Left ventricle myocardium superior (tissue), 1 donor: ENCODE measurements around the gene SFTA2. TPM values are rescaled to one million over a fixed set of nuclear protein-coding genes. Genes with fewer than 3 reads are reported as not detected.
"Not testable (repeated sequence)": the region's sequence is repeated elsewhere in the genome, so short reads cannot be mapped to it uniquely, and the experiment has no call there.

Experiments used
- ATAC-seq: fragments of 200-7000 bp; cut with Tn5 transposase; one replicate; pipeline ENCODE4 v1.9.1; 2020; ENCODE audit warnings: mild to moderate bottlenecking, moderate library complexity
- DNase-seq: peaks from one replicate; pipeline ENCODE4 v3.0.0-alpha.2; 2020
- intact Hi-C: fragments of 100-400 bp; cut with micrococcal nuclease; formaldehyde crosslinking; loops from one replicate; pipeline ENCODE4 v1.11.0; 2022
- long read RNA-seq: library from polyadenylated mRNA; unstranded; transcript quantifications from one replicate; pipeline ENCODE4 v2.0.0, GENCODE V29; 2021
- total RNA-seq: library from RNA; stranded (reverse); fragmentation: NEBNext Ultra II Directional; extraction: Animal tissue kit (Norgen Biotek cat#: 25700); gene quantifications from one replicate; pipeline ENCODE4 v1.2.1, GENCODE V29; 2021
- donor health status: DM: no; HTN: yes; CAD: no; lungs with severe emphysema.

The SFTA2 gene
- not detected for total RNA-seq
- long read RNA-seq: 0 reads

DNA sequence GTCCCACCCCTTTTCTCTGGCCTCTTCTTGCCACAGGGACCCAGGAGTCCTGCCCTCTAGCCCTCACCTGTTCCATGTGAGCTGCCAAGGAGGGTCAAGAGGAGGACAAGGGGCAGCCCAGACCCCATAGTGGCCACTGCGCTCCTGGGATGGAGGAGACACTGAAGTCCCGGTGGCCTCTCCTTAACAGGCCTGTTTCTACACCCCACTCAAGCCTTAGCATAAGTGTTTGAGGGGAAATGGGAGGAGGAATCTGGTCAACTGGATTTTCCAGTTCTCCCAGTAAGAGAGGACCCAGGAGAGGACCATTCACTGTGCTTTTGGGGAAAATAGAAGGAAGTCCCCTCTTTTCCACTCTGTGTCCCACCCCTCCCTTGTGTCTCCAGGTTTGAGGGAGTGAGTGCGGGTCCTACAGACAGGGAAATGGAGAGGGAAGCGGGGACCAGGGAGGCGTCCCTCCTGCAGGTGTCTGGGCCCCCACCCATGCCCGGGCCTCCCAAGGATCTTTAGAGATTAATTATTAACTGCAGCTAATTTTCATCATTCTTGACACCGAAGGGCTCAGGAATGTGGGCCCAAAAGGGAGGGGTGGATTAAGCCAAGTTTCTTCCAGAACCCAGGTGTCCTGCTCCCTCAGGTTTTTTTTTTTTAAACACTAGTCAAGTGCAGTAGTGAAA is at the start of gene SFTA2:
TSS of gene SFTA2 (minus strand) at position 202 of the 677 bp plus-strand sequence. CDS start at position 128, 74 bp downstream.
- ATAC-seq (no peak), DNase-seq (no peak)
- intact Hi-C loops: no loop called here

DNA sequence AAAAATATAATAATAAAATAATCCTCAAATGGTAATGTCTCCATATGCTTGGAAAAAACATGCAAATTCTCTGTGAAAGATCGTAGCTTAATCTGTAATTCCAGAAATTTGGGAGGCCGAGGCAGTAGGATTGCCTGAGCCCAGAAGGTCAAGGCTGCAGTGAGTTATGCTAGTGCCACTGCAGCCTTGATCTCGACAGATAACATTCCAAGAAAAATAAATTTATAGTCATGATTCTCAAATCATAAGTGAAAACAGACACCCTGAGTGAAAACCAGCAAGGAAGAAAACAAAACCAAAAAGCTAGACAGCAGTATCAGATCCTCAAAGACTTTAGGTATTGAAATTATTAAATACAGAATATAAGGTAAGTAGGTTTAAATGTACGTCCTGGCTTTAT is 47.7 kb upstream of the SFTA2 start:
- DNase-seq (no peak), ATAC-seq (no peak)
- intact Hi-C loops: no loop called here

DNA sequence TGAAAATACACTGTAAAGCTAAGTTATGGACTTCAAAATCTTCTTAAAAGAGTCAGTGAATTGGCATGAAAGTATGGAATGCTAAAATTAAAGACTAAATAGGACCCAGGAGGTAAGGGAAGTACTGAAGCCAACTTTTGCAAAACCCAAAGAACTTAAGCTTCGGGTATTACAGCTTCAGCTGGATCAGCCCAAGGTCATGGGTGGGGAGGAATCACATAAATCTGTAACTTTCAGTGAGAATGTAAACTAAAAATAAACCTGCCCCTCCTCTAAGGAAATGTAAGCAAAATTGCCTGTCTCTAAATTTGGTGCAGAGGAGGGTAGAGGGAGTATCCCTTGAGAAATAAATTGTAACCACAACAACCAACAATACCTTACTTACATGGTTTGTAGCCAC is 47.2 kb upstream of the SFTA2 start:
- DNase-seq: no peak
- intact Hi-C loops: no loop called here
- no peak for ATAC-seq

DNA sequence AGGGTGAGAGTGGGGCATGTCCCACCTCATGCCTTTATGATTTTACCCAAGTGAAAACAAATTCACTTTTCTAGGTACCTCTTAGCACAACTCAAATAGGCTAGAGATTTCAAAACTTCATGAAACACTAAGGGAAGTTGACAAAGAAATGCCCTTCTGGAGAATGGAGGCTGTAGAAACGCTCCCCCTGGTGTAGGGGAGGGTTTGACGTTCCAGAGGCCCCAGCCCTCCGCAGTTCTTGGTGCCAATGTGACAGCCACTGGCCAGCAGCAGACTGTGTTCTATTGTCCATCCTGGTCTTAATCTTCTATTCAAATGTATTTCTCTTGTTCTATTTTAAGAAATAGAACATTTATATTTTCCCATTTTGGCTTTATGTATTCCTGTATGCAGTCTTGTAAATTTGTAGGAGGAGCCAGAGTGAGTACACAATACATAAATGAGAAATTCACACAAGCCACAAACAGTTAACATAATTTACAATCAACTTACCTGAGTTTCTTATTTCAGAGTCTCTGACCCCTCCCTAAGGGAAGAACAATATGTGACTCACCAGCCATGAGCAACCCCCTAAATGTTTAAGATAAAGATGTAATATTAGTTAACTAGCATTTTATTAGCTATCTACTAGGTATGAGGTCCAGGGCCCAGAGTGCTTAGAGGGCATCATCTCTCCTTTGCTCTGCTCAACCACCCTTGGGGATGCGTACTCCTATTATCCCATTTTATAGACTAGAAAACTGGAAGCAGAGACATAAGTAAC is 42.7 kb upstream of the SFTA2 start:
- DNase-seq (no peak), ATAC-seq (no peak)
- intact Hi-C loops: no loop called here

DNA sequence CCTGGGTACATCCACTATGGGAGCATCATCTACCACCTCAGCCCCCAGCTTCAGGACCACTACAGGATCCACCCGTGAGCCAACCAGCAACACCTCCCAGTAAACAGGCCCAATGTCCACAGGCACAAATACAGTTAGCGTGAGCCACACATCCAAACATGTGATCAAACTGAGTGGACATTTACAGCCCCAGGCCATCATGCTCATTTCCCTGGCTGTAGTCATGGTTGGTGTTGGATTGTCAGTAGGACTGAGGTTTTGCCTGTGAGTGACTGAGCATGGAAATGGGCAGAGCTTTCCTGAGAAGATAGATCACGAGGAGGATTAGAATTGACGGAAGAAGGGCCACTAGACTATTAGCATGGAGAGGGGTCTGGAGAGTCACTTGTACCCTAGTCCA is 40.8 kb upstream of the SFTA2 start:
- DNase-seq (no peak), ATAC-seq (no peak)

DNA sequence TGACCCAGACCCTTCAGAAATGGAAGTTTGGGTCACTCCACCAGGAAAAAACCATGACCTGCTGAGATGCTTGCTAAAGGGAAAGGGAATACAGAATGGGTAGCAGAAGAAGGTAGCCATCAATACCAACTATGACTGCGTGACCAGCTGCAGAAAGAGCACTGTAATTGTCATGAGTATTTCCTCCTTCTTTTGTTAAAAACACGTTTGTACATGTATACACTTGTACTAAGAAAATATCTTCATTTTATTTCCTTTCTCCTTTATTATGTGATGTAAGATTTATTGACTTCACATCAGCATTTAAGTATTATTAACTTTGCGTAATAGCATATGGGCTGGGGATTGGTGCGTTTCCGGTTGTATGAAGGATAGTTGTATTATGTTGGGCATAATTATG is 39.0 kb upstream of the SFTA2 start:
- ATAC-seq: no peak
- DNase-seq: no peak
- intact Hi-C loops: no loop called here

More for the DNA sequence above, 40.8 kb upstream of the SFTA2 start:
- intact Hi-C loops: no loop called here

DNA sequence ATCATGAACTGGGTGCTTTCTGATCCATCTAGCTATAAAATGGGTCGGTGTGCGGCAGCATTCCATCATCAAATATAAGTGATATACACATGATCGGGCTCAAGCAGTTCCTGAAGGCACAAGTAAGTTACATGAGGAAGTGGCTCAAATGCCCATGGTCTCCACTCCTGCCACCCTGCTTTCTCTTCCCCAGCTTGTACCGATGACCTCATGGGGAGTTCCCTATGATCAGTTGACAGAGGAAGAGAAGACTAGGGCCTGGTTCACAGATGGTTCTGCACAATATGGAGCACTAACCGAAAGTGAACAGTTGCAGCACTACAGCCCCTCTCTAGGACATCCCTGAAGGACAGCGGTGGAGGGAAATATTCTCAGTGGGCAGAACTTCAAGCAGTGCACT is 37.2 kb upstream of the SFTA2 start:
- DNase-seq, ATAC-seq, intact Hi-C loops: not testable (repeated sequence)

DNA sequence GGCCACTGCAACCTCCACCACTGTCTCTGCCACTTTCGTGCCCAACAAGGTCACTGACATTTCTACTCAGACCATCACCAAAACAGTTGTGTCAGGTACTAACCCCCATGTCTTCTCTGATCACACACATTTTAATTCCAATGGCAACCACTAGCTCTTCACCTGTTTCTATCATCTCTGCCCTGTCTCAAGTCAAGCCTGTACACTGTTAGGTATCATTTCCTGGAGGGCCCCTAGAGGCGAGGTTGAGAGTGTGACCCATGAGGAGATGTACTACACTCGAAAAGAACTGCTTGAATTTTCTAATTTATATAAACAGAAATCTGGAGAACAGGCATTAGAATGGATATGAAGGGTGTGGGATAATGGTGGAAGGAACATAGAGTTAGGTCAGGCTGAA is 34.2 kb upstream of the SFTA2 start:
- intact Hi-C loops: no loop called here
- DNase-seq (no peak), ATAC-seq (no peak)

DNA sequence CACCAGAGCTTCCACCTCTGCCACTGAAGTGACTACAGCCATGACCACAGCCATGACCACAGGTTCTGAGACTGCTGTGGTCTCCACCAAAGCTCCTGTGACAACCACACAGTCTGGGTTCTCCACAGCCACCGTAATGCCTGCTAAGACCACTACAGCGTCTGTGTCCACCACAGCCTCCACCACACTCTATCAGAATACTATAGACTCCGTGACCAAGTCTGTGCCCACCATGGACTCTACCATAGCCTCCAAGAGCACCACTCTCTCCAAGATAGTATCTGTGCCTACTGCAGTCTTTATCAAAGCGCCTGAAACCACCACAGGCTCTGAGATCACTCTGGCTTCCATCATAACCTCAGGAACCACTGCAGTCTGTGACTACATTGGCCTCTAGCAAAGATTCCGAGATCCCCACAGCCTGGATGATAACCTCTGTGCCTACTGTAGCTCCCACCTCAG is 33.2 kb upstream of the SFTA2 start:
- DNase-seq: no peak
- no peak for ATAC-seq
- intact Hi-C loops: no loop called here

DNA sequence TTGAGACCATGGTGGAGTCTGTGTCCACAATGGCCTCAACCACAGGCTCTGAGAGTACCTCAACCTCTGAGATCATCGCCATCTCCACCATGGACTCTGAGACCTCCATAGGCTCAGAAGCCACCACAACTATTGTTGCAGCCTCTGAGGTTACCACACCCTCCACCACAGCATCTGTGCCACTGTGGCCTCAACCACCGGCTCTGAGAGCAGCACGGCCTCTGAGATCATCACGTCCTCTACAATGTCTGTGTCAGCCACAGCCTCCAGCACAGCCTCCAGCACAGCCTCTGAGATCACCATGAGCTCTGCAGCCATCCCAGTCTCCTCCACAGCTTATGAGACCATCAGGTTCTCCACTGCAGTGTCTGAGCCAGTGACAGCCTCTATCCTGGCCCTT is 32.1 kb upstream of the SFTA2 start:
- no peak for DNase-seq
- no peak for ATAC-seq
- intact Hi-C loops: no loop called here

DNA sequence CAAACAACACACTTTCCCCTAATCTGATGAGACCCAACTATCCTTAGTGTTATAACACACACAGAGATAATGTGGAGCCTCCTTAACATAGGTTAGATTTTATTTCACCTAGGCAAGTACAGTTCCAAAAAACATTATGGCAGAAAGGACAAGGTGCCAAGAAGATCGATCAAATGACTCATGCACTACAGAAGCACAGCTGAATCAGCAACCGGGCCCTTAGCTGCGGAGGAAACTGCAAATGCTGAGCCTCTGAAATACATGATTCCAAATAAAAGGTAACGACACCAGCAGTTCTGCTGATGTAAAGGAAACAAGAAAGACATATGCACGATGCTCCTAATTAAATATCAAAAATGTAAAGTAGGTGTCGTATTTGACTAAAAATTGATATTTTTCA is 31.7 kb upstream of the SFTA2 start:
- intact Hi-C loops: no loop called here
- ATAC-seq: no peak
- no peak for DNase-seq

DNA sequence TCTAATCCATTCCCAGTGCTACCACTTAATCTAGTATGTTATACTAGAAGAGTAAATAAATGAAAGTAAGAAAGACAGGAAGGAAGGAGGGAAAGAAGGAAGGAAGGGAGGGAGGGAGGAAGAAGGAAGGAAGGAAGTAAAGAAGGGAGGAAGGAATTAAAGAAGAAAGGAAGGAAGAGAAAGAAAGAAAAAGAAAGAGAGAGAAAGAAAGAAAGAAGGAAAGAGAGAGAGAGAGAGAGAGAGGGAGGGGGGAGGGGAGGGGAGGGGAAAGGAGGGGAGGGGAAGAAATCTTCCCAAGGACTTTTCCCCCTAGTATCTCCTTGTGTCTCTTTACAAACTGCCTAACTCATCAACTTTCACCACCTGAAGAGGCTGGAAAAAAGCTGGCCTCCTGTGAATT is 30.7 kb upstream of the SFTA2 start:
- no peak for ATAC-seq
- intact Hi-C loops: no loop called here
- DNase-seq: no peak

DNA sequence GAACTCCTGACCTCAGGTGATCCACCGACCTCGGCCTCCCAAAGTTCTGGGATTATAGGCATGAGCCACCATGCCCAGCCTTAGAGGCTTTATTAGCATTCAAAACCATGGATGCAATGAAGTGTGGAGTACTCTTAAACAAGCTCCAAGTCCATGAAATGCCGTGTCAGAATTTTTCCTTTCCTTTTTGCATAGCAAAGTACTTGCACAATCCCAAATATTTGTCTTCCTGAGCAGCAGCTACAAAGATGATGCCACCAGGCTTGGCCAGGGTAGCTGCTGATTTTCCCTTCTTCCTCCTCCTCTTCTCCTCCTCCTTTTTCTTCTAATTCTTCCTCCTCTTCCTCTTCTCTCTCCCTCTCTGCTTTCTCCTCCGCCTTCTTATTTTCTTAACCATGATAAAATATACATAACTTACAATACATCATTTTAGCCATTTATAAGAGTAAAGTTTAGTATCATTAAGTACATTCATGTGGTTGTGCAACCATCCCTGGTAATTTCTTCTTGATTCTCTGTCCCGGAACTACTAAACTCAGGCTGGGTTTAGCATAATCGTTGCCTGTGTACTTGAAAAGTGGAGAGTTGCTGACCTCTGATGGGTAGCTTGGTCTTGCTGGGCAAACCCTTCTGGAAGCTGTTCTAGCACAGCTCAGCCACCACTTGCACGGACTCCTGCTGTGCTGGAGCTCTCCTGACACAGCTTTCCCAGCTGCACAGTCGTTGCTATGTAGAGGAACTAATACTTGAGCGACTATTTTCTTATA is 29.1 kb upstream of the SFTA2 start:
- intact Hi-C loops: no loop called here
- ATAC-seq: no peak
- DNase-seq: no peak

DNA sequence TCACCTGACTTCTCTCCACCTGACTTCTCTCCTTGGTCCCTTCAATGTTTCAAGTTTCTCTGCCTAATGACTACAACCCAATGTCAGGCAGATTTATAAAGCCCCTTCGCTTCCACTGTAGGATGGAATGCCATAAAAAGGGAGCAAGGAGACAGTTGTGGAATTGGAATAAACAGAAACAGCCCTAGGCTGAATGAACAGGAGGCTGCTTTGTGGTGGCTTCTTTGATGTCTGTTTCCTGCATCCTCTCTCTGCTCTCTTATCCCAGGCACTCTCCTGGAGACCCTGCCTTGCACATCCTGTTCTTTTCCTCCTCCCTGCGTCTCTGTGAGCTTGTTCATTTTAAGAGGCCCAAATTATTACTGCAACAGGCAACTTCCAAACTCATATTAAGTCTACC is 25.7 kb upstream of the SFTA2 start:
- intact Hi-C loops: no loop called here
- no peak for DNase-seq
- no peak for ATAC-seq

DNA sequence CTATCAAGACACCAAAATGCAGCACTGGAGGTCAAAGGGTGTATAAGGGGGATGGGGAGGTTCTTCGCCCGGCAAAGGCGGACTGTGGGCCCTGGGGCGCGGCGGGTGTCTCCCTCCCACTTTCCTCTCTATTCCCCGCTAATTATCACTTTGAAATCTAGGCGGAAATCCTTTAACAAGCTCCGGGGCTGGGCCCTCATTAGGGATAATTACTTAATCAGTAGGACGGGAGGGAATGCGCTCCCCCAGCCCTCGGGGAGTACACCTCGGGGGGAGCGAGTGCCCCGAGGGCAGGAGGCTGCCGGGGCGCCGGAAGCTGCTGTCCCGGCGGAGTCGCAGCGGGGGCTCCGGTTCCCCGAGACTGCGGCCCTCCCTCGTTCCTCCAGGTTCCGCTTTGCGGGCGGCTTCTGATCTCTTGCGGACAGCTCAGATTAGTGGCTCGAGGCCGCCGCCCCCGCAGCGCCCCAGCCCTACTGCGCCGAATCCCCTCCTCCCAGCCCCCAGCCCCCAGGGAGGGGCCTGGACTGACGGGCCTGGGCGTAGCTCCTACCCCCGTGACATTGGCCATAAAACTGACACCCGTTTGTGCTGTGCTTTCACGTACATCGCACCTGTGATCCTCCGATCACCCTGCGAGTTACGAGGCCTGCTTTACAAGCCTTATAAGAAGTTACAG is 23.5 kb upstream of the SFTA2 start:
- intact Hi-C loops: no loop called here
- DNase-seq (peak; percentile 81), ATAC-seq (peak; percentile 90)

DNA sequence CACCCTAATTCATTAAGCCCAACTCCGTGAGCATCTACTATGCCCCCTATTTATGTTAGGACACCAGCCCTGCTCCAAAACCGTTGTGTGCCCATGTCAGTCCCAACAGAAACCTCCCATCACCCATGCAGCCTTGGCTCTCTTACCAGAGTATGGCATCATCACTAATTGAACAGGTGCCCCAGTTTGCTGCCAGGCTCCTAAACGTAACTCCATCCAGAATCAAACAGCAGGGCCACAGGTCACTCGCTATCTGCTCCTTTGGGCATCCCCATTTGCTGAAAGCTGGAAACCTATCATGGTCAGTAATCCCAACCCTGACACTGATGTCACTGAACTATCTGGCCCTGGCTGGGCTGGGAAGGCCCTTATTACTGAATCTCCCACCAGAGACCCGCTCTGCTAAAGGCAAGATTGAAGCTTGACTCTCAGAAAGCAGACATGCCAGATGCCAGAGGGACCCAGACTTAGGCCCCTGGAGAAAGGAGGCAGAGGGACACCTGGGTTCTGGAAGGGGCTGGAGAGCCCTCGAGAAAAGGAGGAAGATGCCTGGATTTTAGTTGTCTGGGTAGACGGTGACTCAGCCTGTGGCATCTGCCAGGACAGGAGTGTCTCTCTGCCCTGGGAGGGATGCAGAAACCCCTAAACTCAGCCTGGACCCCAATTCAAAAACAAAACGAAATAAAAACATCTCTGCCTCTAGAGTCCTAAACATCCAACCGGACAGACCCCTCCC is 22.8 kb upstream of the SFTA2 start:
- ATAC-seq: no peak
- intact Hi-C loops: no loop called here
- DNase-seq: no peak

DNA sequence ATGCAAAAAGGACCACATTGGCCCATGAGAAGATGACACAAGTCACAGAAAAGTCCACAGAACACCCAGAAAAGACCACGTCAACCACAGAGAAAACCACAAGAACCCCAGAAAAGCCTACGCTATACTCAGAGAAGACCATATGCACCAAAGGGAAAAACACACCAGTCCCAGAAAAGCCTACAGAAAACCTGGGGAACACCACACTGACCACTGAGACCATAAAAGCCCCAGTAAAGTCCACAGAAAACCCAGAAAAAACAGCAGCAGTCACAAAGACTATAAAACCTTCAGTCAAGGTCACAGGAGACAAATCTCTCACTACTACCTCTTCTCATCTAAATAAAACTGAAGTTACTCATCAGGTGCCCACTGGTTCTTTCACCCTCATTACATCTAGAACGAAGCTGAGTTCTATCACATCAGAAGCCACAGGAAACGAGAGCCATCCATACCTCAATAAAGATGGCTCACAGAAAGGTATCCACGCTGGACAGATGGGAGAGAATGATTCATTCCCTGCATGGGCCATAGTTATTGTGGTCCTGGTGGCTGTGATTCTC is 20.0 kb upstream of the SFTA2 start:
- DNase-seq (no peak), ATAC-seq (no peak)
- intact Hi-C loops: no loop called here

DNA sequence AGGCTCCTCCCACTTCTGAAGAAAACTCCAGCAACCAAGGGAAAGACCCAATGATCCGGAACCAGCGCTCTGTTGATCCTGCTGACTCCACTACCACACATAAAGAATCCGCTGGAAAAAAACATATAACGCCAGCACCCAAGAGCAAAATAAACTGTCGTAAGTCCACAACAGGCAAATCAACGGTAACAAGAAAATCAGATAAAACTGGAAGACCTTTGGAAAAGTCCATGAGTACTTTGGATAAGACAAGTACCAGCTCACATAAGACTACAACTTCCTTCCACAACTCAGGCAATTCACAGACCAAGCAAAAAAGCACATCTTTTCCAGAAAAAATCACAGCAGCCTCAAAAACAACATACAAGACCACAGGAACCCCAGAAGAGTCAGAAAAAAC is 16.8 kb upstream of the SFTA2 start:
- ATAC-seq (no peak), DNase-seq (no peak)
- intact Hi-C loops: no loop called here

DNA sequence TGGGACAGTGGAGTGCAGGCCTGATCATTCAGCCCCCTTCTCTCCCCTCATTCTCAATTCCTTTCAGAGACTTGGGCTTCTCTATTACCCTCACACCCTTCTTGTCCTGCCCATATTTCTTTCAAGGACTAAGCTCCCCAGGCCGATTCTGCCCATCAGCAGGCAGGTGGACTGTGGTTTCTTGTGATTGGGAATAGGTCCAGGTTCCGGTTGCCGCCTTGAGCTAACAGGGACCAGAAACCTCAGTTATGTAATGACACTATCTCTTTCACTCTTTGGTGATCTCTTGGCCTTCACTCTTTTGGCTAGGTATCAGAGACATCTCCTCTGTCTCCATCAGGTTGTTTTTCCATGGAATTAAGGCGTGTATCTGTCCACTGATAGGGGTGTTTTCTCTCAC is 15.3 kb upstream of the SFTA2 start:
- DNase-seq: no peak
- intact Hi-C loops: no loop called here
- no peak for ATAC-seq
